ENCODE measurements around the gene MARCKSL1.

The MARCKSL1 gene

DNA sequence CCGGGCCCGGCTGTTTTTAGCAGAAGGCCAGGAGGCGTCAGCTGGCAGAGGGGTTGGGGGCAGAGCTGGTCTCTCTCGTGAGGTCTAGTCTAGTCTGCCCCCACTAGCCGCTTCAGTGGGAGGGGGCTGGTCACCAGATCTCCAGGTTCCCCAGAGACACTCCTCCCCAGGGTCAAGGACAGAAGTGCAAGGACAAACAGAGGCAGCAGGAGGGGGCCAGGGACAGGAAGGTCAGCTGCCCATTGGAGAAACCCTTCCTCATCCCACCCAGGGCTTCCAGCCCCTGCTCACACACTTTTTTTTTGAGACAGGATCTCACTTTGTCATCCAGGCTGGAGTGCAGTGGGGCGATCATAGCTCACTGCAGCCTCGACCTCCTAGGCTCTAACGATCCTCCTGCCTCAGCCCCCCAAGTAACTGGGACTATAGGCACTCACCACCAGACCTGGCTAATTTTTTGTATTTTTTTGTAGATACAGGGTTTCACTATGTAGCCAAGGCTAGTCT is 16.3 kb upstream of the MARCKSL1 start:
- DNase-seq, result no peak

DNA sequence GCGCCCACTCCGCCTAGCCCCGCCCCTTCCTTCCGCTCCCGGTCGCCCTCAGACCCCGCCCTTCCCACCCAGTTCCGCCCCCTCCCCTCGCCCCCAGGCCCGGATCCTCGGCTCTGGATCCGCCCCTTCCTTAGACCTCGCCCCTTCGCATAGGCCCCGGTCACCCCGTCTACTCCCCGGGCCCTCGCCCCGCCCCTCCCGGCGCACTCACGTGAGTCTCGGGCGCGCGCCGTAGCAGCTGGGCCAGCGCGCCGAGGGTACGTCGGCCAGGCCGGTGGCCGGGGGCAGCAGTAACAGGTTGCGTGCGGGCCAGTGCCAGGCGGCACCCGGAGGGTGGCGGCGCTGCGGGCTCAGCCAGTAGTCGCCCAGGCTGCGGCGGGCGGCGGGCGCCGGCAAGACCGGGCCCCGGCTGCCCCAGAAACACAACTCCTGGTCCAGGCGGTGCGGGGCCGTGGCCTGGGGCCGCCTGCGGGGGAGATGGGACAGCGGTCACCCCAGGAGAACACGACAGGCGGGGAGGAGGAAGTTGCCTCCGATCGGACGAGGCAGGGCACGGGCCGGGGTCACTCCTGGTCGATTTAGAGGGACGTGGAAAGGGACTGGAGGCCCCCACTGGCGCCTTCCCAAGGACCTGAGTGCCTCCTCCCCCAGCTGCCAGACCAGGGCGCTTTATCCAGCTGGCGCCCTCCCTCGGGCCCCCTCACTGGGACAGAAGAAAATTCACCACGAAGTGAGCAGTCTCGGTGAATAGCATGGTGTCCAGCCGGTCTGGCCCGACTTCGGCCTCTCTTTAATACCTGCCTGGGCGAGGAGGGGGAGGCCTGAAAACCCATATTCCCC is 15.6 kb upstream of the MARCKSL1 start:
- peak; percentile 91 for DNase-seq

DNA sequence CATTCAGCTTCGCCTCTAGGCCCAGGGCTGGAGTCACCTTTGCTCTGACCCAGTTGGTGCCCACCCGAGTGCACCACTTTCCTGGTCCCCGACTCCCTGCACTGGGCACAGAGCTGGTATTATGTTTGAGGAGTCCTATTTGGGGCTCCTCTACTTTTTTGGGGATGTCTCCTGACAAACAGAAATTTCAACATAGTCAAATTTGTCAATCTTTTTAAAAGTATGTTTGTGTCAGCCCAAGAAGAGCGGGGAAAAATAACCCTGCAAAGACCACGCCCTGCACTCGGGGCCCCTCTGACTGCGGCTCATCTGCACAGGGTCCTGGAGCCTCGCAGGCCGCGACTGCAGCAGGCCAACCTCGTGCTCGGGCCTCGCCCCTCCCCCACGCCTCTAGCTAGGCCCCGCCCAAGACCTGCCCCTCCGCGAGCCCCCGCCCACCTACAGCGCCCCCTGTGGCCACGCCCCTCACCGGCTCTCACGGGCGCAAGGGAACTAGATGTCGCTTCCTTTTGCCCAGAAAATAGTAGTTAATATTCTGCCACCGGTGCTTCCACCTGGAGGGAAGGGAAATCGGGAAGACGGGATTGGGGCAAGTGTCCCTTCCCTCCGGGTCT is 14.9 kb upstream of the MARCKSL1 start:
- no peak for DNase-seq

DNA sequence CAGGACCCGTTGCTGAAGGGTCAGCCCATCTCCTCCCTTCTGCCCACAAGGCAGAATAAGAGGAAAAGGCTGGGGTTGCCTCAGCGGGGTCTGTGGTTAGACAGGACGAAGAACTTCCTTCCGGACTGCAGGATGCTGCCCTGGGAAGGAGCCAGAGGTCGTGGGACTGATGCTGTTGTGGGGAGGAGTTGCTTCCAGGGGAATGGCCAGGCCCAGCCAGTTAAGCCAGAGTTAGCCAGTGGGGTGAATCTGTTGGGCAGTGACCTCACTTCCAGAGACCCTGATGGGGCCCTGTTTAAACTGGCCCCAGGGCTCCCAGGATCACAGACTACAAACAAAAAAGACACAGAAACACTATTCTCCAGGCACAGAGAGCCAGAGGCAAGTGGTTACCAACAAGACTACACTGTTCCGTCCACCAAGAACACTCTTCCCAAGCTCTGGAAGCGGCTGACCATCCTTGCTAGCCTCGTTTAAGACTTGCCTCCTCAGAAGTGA is 13.2 kb upstream of the MARCKSL1 start:
- no peak for DNase-seq

DNA sequence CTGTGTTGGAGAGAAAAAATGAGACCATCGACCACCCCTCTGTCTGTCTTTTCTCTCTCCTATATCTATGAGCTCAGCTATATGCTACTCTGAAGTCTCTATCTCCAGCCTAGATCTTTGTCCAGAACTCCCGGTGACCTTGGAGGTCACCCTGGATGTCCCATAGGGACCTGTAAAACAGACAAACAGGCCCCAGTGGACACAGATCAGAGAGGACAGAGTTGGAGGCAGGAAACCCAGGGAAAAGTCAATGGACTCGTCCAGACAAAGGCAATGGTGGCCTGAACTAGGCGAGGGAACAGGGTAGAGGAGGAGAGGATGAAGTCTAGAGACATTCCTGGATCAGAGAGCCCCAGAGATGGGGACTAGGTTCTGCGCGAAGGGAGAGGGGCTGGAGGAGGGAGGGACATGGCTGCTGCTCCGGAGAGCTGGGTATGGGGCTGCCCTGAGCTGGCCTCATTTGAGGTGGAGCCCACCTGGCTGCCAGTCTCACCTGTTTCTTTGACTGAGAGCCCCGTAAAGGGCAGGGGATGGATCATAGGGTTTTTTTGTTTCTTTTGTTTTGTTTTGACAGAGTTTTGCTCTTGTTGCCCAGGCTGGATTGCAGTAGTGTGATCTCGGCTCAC is 10.6 kb upstream of the MARCKSL1 start:
- DNase-seq, result no peak

DNA sequence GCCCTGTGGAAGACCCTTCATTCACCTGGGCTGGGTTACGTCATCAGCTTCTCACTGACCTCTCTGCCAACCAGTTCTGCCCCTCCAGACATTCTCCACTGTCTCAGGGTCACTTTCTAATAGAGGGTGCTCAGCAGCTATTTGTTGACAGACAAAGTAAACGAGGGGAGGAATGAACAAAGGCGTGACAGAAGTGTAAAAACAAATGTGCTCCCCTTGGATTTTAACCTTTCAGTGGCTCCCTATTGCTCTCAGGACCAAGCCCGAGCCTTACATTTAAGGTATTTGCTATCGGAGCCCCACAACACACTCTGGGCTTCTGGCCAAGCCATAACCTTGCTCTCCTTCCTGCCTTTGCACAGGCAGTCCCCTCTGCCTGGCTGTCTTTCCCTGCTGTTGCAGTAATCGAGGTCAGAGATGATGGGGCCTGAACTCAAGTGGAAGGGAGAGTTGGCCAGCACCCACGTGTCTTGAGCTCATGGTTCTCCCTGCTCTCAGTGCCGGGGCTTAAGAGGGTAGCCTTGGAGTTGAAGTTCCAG is 9.3 kb upstream of the MARCKSL1 start:
- DNase-seq, result no peak

DNA sequence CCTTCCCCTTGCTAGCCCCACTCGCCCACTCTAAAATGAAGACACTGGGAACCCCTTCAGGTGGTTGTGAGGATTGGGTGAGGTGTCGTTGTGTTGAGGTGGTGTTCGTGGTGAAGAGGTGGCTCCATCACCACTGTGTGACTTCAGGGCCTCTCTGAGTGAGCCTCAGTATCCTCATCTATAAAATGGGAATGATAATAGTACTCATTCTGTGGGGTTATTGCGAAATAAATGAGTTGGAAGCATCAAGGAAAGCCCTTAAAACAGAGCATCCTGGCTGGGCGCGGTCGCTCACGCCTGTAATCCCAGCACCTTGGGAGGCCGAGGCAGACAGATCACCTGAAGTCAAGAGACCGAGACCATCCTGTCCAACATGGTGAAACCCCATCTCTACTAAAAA is 6.7 kb upstream of the MARCKSL1 start:
- no peak for DNase-seq

DNA sequence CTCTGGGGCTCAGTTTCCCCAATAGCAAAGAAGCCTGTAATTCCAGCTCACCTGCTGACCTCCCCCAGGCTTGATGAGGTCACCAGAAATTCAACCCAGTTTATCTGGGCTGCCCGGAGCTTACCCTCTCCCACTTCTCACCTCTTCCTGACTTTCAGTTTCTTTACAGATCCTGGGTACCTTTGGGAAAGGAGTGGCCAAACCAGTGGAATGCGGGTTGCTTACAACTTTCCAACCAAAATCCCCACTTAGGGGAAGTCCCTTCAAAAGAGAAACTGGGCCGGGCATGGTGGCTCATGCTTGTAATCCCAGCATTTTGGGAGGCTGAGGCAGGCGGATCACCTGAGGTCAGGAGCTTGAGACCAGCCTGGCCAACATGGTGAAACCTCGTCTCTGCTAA is 5.9 kb upstream of the MARCKSL1 start:
- no peak for DNase-seq

DNA sequence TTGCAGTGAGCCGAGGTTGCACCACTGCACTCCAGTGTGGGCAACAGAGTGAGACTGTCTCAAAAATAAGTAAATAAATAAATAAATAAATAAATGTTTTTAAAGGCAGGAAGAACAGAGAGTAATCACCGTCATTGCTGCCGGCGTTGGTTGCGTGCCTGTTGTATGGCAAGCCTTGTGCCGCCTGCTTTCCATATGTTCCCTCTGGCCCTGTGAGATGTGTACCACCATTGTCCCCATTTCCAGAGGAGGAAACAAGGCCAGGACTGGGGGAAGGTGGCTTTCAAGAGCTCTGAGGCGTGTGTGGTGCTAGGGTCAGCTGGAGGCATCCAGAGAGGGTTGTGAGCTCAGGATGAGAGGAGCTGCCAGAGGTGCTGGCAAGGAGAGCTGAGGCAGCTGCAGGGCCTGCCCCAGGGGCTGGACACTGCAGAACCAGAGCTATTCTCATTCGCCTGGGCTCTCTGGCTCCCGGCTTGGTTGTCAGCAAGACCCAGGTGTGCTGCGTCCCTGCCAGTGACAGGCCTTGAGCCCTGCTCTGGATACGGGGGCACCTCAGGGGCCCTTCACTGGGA is 5.2 kb upstream of the MARCKSL1 start:
- DNase-seq, result no peak

DNA sequence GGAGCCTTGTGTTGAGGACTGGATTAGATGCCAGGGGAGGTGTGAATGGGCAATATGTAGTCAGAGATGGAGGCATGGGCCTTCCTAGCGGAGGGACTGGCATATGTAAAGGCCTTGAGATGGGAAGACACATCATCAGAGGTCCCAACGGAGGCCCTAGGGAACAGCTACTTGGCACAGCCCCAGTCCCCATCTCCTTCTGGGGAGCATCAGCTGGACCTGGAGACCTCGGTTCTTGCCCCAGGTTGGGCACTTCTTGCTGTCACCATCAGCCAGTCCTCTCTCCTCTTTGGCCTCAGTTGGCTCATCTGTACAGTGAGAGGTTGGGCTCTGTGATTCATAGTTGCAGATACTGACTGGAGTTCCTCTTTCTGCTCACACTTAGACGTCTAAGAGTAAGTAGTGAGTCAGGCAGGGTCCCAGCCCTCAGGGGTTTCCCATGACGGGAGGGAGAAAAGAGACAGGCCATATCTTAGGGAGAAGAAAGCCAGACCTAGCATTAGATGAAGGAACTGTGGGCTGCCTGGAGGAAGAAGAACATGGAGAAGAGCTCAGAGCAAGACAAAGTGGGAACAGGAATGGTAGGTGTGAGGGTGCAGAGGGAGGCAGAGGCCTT is 3.4 kb upstream of the MARCKSL1 start:
- no peak for DNase-seq

DNA sequence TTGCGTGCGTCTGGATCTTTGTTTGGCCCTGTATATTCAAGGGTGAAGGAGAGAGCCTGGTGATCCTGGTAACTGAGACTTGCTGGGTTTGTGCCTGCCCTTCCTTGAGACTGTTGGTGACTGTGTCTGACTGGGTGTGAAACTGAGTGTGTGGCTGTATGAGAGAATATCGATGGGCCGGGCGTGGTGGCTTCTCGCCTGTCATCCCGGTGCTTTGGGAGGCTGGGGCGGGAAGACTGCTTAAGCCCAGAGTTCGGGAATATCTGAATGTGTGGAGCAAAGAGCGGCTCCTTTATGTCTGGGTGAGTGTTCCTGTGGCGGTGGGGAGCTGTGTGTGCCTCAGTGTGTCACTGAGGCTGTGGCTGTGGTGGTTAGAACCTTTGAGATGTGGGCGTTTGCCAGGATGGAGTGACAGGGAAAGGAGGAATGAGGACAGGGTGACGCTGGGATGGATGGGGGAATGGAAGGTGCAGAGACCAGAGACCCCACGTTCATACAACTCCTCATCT is 2.7 kb upstream of the MARCKSL1 start:
- no peak for DNase-seq

DNA sequence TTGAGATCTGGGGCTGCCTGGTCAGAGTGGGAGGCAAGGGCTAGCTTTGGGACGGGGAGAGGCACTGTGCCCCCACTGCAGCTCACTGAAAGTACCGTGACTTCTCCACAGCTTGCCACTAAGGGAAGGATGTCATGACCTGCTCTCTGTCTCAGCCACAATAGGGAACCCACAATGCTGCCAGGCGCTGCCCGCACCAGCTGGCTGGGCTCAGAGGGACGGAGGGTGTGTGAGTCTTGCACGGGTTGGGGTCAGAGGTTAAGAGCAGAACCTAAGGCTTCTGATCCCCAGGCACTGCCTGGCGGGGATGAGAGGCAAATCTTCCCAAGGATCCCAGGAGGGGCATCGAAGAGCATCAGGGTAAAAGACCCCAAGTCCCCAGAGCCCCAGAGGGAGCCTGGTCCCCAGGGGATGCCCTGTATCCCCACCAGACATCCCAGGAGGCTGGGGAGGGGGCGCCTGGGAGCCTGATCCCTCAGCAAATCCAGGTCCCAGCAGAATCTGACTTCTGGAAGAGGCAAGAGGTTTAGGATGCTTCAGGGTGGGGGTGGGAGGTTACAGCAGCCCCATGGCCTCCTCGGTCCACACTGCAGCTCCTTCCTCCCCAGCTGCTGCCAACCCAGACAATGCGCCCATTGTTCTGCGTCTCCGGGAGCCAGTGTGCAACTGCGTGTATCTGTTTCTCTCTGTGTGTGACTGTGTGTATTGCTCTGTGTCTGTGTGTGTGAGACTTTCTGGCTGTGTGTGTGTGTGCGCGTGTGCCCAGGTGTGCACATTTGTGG is 2.0 kb upstream of the MARCKSL1 start:
- no peak for DNase-seq

DNA sequence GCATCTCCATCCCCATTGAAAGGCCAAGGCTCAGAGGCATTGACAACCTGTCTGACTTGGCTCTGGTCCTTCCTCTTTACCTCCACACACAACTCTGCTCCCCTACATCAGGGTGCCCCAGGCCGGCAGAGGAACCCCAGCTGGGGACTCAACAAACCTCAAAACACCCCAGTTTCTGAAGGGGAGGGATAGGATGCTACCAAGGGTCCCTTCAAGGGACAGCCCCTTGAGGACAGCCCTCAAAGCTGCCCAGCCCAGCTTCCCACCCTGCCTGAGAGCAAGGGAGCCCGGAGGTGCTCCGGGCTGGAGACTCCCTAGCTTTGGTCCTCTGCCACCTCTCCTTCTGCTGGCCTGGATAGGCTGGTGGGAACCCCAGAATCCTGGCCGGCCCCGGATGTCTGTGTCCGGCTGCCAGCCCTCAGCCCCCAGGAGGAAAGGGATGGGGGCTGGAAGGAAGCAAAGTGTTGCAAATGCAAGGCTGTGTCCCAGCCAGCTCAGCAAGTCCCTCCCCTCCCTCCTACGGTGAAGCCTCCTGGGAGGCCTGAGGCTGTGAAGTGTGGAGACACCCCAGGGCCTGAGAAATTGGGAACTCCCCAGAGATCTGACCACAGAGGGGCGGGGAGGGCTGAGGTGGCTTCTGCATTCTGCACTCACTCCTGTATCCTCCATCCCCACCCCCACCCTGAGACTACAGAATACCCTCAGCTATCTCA is 1.1 kb upstream of the MARCKSL1 start:
- DNase-seq, result no peak

DNA sequence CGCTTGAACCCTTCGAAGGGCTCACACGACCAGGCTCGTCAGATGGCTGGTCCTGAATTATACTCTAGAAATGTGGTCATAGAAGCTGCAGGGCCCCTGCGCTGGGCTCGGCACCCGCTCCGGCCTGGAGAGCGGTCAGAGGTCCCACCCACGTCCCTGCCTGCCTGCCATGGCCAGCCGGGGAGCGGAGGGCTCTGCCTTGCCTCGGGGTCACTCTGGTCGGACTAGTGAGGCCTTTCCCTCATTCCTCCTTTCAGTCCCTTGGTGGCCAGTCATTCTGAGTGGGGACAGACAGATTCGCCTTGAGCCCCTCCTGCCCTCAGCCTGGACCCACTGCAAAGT is 529 bp upstream of the MARCKSL1 start:
- DNase-seq, result no peak

DNA sequence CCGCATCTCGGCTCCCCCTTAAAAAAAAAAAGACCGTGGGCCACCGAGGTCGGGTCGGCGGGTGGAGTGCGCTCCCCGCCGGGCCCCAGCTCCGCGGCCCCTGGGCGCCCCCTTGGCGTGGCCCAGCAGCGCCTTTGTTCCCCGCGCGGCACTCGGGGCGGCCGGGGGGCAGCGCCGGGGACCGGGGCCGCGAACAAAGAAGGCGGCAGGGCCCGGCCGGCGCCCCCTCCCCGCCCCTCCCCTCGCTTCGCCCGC is 571 bp downstream of the MARCKSL1 start:
- DNase-seq, result no peak

DNA sequence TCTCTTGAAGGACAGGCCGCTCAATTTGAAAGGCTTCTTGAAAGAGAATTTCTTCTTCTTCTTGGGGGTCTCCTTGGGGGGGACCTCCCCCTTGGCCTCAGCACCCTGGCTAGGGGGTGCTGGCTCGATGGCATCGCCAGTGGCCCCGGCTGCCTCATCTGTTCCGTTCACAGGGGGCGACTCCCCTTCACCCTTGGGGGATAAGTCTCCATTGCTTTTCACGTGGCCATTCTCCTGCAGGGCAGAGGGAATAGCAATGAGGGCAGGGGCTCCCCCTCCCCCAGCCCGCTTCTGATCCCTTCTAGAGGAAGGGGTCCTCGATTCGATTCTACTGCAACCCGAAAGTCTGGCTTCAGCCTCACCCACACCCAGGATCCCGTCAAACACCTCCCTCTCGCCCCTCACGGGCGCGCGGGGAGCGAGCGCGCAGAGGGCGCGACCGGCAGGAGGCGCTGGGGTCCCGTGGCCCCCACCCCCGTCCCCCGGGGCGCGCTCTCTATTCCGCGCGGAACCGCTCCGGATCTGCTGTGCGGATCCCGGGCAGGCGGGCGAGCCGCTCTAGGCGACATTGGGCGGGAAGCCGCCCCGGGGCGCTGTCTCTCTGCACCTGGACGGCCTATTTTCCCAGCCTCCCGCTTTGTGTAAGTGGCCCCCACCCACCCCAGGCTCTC is 1.0 kb downstream of the MARCKSL1 start:
- peak; percentile 24 for DNase-seq

DNA sequence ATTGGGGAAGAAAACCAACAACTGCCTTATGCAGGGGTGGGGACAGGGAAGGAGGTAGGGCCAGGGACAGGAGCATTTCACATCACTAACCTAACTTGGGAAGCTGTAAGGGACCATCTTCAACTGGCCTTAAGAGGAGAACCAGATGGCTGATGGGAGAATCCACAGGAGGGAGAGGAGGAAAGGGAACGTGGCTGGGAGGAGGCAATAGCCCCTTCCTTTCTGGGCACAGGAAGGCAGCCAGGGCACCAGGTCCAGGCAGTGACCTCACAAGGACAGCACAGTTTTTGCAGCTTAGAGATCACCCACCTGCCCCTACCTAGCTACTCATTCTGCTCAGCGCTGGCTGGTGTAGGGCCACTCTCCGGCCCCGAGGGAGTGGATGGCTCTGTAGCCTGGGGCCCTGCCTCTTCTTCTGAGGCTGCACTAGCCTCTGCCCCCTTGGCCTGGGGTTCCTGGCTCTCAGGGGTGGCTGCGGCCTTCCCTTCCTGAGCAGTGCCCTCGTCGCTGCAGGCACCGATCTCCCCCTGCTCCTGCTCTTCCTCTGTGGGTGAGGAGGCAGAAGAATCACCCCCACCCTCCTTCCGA is 1.7 kb downstream of the MARCKSL1 start:
- no peak for DNase-seq

DNA sequence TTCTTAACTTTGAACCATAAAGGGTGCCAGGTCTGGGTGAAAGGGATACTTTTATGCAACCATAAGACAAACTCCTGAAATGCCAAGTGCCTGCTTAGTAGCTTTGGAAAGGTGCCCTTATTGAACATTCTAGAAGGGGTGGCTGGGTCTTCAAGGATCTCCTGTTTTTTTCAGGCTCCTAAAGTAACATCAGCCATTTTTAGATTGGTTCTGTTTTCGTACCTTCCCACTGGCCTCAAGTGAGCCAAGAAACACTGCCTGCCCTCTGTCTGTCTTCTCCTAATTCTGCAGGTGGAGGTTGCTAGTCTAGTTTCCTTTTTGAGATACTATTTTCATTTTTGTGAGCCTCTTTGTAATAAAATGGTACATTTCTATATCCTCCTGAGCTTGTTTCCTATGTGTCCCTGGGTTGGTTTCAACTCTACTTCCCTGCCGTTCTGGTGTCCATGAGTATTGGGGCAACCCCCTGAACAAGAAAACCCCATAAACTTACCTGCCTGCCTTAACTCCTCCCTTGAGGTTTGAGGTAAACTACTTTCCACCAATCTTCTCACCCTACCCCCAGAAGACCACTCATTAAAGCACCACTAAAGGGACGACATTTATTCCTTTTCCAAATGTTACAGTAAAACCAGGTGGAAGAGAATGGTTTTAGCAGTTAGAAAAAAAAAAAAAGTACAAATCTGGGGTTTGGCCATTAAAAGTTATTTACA is 2.6 kb downstream of the MARCKSL1 start:
- no peak for DNase-seq

DNA sequence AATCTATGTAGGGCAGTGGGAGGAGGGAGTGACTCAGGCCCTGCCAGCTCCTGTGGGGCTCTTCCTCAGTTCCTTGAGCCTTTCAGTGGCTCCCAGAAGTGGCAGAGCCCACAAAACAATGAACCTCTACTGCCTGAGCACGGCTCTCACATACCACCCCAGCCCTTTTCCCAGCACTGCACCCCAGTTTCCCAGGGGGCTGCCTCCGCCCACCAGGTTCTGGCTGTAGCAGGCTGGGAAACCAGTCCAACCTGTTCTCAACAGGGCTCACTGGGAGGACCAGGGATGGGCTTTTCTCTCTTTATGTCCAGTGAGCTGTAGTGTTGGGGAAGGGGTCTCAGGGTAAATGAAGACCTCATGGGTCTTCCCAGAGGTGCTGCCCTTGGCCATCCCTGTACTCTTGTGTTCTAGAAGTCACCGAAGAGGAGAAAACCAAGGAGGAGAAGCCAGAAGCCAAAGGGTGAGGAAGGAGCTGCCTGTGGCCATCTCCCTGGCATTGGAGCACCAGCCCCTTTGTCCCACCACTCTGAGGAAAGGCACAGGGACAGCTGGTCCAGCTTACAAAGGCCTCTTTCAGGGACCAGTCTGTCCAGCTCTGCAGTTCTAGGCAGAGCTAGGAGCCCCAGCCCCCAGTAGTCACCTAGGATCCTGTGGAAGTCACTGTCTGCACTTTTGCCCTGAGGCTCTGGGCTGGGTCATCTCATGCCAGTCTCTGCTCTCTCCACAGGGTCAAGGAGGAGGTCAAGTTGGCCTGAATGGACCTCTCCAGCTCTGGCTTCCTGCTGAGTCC is 3.5 kb downstream of the MARCKSL1 start:
- no peak for DNase-seq

Data from NCI-H1105 treated with DMSO at 0.1 percent for 48 hours (cell line).